ENCODE measurements around the gene XXYLT1.

- no peak for TF ChIP-seq CTCF (IDR thresholded peaks at IDR 0.05; ENCODE audit: low read depth, low read length, poor library complexity, severe bottlenecking)
- TF ChIP-seq EZH2phosphoT487 (IDR thresholded peaks at IDR 0.05; ENCODE audit: borderline replicate concordance, low read length), result no peak
These were observed 230.0 kb downstream of the XXYLT1 start for GRCh38 chr3:195040773-195041520.

All from DOHH2 (cell line).